ENCODE measurements around the gene INKA1. TPM values are rescaled to one million over a fixed set of nuclear protein-coding genes. Genes with fewer than 3 reads are reported as not detected.

The INKA1 gene
- total and polyA plus RNA-seq, 2 of the 8 experiments (the other 6 are each of a cell fraction or from before 2014, with no cell fraction given) = 1.3 to 4.7 TPM

DNA sequence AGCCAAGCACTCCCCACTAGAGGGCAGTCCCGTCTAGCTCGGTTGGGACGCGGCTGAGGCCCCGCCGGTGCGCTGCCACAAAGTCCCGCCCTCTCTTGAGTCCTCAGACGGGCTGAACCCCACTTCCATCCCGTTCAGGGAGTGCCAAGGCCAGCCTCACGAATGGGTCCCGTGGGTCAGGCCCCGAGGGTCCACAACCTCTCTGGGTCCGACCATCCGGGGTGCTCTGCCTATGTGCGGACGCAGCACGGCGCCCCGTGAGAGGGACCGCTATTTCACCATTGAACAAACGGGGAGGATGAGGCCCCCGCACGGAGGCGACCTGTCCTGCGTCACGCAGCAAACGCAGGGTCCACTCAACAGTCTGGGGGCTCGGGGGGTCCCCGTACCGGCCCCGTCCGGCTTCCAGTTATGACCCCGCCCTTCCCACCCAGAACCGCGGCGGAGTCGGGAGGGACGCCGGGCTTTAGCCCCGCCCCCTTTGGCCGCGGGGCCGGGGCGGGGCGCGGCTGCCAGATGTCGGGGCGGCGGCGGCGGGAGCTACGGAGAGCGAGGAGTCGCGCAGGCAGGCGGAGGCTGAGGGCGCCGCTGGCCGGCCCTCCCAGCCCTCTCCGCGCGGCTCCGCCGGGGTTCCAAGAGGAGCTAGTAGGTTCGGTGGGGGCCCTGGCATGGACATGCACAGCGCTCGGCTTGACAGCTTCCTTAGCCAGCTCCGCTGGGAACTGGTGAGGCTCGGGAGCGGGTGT, at the start of gene INKA1 (continued):
- TF ChIP-seq, protein P1, sequence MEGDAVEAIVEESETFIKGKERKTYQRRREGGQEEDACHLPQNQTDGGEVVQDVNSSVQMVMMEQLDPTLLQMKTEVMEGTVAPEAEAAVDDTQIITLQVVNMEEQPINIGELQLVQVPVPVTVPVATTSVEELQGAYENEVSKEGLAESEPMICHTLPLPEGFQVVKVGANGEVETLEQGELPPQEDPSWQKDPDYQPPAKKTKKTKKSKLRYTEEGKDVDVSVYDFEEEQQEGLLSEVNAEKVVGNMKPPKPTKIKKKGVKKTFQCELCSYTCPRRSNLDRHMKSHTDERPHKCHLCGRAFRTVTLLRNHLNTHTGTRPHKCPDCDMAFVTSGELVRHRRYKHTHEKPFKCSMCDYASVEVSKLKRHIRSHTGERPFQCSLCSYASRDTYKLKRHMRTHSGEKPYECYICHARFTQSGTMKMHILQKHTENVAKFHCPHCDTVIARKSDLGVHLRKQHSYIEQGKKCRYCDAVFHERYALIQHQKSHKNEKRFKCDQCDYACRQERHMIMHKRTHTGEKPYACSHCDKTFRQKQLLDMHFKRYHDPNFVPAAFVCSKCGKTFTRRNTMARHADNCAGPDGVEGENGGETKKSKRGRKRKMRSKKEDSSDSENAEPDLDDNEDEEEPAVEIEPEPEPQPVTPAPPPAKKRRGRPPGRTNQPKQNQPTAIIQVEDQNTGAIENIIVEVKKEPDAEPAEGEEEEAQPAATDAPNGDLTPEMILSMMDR (IDR thresholded peaks at IDR 0.05; ENCODE audit: control extremely low read depth in 1 of 3, insufficient read depth in 1 of 3, low read depth in 1 of 3, low read length in 3 of 3) = peak in 2 of 3 experiments; percentile 89 to 94; a peak in 3 of 4 replicates
- no peak for TF ChIP-seq POLR2A (IDR thresholded peaks at IDR 0.05; ENCODE audit: control extremely low read depth in 1 of 2, low read depth in 2 of 2, low read length in 2 of 2)
- TF ChIP-seq SIN3A (conservative IDR thresholded peaks at IDR 0.05 in 1 of 2, IDR thresholded peaks at IDR 0.05 in 1 of 2; ENCODE audit: low read depth in 1 of 2, low read length in 2 of 2) = peak in 1 of 2 experiments; percentile 81; a peak in 2 of 4 replicates
- TF ChIP-seq EP300 (IDR thresholded peaks at IDR 0.05; ENCODE audit: borderline replicate concordance in 1 of 2, low read depth in 2 of 2, low read length in 2 of 2) = no peak
- TF ChIP-seq, protein P2, sequence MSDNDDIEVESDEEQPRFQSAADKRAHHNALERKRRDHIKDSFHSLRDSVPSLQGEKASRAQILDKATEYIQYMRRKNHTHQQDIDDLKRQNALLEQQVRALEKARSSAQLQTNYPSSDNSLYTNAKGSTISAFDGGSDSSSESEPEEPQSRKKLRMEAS (IDR thresholded peaks at IDR 0.05) = peak; percentile 50; the same call in 1 of the 2 replicates
- TF ChIP-seq YY1 (IDR thresholded peaks at IDR 0.05; ENCODE audit: low read depth, low read length) = 0 out of 2 replicates have a peak, but pooled peaks have one; percentile 63
- no peak for TF ChIP-seq HDAC6 (IDR thresholded peaks at IDR 0.05; ENCODE audit: low read depth, low read length)
- TF ChIP-seq POU5F1 (IDR thresholded peaks at IDR 0.05; ENCODE audit: low read depth, low read length) = no peak
- no peak for TF ChIP-seq SIX5 (IDR thresholded peaks at IDR 0.05; ENCODE audit: low read depth, low read length)
- TF ChIP-seq TAF7 (optimal IDR thresholded peaks at IDR 0.05; ENCODE audit: borderline replicate concordance, low read depth, low read length) = peak; percentile 7
